Glomerular visceral epithelial cell (primary cell): Measurements from ENCODE around the gene SPO11.
A peak's percentile ranks its signal among the peaks of the same experiment; 100 is the strongest.

Source experiments
- DNase-seq: peaks from one replicate; pipeline ENCODE4 v3.0.0-alpha.2; 2016; ENCODE audit errors: extremely low spot score

SPO11 gene

GRCh38 chr20:57391439-57392301, 62.1 kb downstream of the SPO11 start:
- DNase-seq: peak; percentile 29

DNA sequence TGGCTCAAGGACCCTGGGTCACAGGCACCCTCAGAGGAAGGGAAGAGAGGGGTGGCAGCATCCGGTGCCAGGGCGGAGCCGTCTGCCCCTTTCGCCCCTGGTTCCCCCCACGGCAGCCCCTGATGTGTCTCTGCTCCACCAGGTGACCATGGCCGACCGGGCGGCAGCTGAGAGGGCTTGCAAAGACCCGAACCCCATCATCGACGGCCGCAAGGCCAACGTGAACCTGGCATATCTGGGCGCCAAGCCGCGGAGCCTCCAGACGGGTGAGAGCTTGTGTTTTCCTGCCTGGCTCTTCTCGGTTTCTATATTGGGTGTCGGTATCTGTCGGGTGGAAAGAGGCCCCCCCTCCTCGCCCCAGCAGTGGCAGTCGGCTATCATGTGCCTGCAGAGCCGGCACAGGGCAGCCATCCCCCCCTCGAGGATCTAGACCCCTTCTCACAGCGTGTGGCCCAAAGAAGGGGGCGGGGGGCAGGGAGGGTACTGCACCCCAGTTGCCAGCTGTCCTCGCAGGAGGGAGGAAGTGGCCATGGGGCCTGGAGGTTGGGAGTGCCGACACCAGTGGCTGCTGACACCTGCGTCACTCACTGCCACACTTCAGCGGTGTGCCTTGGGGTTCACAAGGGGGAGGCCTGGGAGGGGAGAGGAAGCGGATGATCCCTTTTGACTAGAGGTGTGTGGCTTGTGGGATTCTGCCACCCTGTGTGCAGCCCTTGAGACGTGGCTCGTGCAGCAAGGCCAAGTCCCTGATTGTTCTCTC, 63.1 kb downstream of the SPO11 start:
- DNase-seq: no peak
